Measurements from ENCODE around the gene SRMS.

- no peak for TF ChIP-seq CTCF (IDR thresholded peaks at IDR 0.05)
- no peak for TF ChIP-seq POLR2A (IDR thresholded peaks at IDR 0.05)
Measured at GRCh38 chr20:63560333-63560805, 12.8 kb upstream of the SRMS start.

Measured in testis (tissue), 2 donors.